PC-3 (cell line): ENCODE results near the gene GRIK5. TPM values are rescaled to one million over a fixed set of nuclear protein-coding genes. Genes with fewer than 3 reads are reported as not detected.

Experiments
- ATAC-seq: fragments of 200-7000 bp; cut with Tn5 transposase; 2 replicates; pipeline ENCODE4 v1.9.1; 2020; ENCODE audit warnings: mild to moderate bottlenecking, moderate library complexity
- BruUV-seq: library from RNA; stranded (reverse); fragments of 400-500 nt; replicated peaks from 2 replicates; lab custom pipeline; 2021; lab: Mats Ljungman, UMichigan
- CTCF ChIA-PET: fragments of 300-600 bp; sonication (Branson Sonifier 250); formaldehyde crosslinking; loops from one replicate; lab custom pipeline; 2022; ENCODE audit warnings: antibody characterized with exemption; lab: Charles Lee
- POLR2A ChIA-PET: fragments of 300-600 bp; sonication (Branson Sonifier 250); formaldehyde crosslinking; loops from one replicate; lab custom pipeline; 2022; ENCODE audit warnings: antibody characterized with exemption; ENCODE audit not compliant: unreplicated experiment; lab: Charles Lee
- DNase-seq: peaks from one replicate; pipeline ENCODE4 v3.0.0-alpha.2; 2015
- H2AFZ ChIP-seq: fragments of 300-600 bp; sonication (generic); 2 replicates; pipeline ENCODE4 v1.6.0; 2016; ENCODE audit warnings: antibody characterized with exemption, low read length
- H3F3A ChIP-seq: fragments of 300-600 bp; sonication (generic); one replicate; pipeline ENCODE4 v1.6.0; 2017; ENCODE audit warnings: antibody characterized with exemption, low read length, control low read depth, mild to moderate bottlenecking; ENCODE audit not compliant: unreplicated experiment
- H3K27ac ChIP-seq: fragments of 300-600 bp; sonication (generic); 2 replicates; pipeline ENCODE4 v1.5.1; 2016; ENCODE audit warnings: mild to moderate bottlenecking, low read length
- H3K27me3 ChIP-seq: fragments of 300-600 bp; sonication (generic); 2 replicates; pipeline ENCODE4 v1.6.1; 2016; ENCODE audit warnings: low read length, mixed read lengths
- H3K36me3 ChIP-seq: fragments of 300-600 bp; sonication (generic); 2 replicates; pipeline ENCODE4 v1.6.1; 2016; ENCODE audit warnings: low read depth, mixed run types, low read length, mixed read lengths
- H3K4me1 ChIP-seq: fragments of 300-600 bp; sonication (generic); 2 replicates; pipeline ENCODE4 v1.5.1; 2016; ENCODE audit warnings: low read length; ENCODE audit not compliant: insufficient read depth
- H3K4me2 ChIP-seq: fragments of 300-600 bp; sonication (generic); 2 replicates; pipeline ENCODE4 v1.6.0; 2016; ENCODE audit warnings: low read length
- H3K4me3 ChIP-seq: fragments of 300-600 bp; sonication (generic); 2 replicates; pipeline ENCODE4 v1.5.1; 2016; ENCODE audit warnings: mild to moderate bottlenecking, low read length, mixed read lengths
- H3K79me2 ChIP-seq: fragments of 300-600 bp; sonication (generic); 2 replicates; pipeline ENCODE4 v1.6.1; 2017; ENCODE audit warnings: low read length, mixed read lengths
- H3K9ac ChIP-seq: fragments of 300-600 bp; sonication (generic); 2 replicates; pipeline ENCODE4 v1.6.0; 2016; ENCODE audit warnings: mild to moderate bottlenecking, low read length
- H3K9me2 ChIP-seq: fragments of 300-600 bp; sonication (generic); replicated peaks from 2 replicates; pipeline ENCODE4 v1.6.1; 2016; ENCODE audit warnings: mixed run types, low read length, mixed read lengths
- H3K9me3 ChIP-seq: fragments of 300-600 bp; sonication (generic); 2 replicates; pipeline ENCODE4 v1.6.1; 2016; ENCODE audit warnings: low read length, mixed read lengths
- H4K20me1 ChIP-seq: fragments of 300-600 bp; sonication (generic); 2 replicates; pipeline ENCODE4 v1.6.1; 2016; ENCODE audit warnings: low read length, mixed read lengths
- CTCF ChIP-seq: fragments of 300-600 bp; sonication (generic); conservative IDR thresholded peaks from 2 replicates; pipeline ENCODE4 v1.5.1; 2017; ENCODE audit warnings: antibody characterized with exemption, low read depth, mild to moderate bottlenecking, low read length
- EZH2 ChIP-seq: fragments of 300-600 bp; sonication (generic); IDR thresholded peaks from one replicate; pipeline ENCODE4 v1.6.1; 2017; ENCODE audit warnings: antibody characterized with exemption, mild to moderate bottlenecking, low read length; ENCODE audit not compliant: unreplicated experiment
- EZH2phosphoT487 ChIP-seq: fragments of 300-600 bp; sonication (generic); IDR thresholded peaks from 2 replicates; pipeline ENCODE4 v1.6.1; 2018; ENCODE audit warnings: mild to moderate bottlenecking, antibody characterized with exemption, low read length, borderline replicate concordance
- intact Hi-C: fragments of 100-400 bp; cut with micrococcal nuclease; formaldehyde crosslinking; loops from 2 replicates; pipeline ENCODE4 v1.9.0; 2023
- total RNA-seq: library from RNA; depleted of rRNA; stranded (reverse); fragments of >200 nt; gene quantifications from 2 replicates; pipeline ENCODE4 v1.2.3, GENCODE V29; 2014

GRIK5 gene
- total RNA-seq, 1 experiment from 2014 or later, result not detected

DNA sequence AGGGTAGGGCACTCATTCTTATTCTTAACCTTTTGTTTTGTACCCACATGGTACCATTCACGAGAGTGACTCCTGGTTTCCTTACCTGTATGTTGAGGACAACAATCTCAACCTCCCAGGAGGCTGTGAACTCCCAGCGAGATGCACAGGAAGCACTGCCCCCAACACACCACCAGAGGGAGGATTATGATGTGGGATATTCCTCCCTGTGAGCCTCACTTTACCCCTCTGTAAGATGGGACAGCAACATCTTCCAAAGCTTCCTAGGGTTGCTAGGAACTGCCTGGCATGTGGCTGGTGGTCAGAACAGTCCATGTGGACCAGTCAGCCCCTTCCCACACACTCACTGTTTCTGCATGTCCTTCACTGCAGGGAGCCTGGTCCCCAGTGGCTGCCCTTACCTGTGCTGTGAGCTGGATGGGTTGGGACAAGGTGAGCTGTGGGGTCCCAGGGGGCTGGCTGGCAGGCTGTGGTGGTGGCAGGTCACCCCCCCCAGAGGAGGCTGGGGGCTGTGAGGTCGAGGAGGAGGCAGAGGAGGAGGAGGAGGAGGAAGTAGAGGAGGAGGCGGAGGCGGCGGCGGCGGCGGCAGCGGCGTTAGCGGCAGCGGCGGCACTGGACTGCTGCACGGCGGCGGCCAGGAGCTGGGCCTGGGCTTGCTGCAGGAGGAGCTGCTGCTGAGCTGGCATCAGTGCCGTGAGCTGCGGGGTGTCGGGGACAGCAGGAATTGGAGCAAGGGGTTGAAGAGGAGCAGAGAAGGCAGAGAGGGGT is 46.5 kb upstream of the GRIK5 start:
- no TSS peak for BruUV-seq
- POLR2A ChIA-PET, result no interaction called here
- intact Hi-C loops, result no loop called here
- no peak overlapping the region for H3K4me3 ChIP-seq
- no peaks in the 10 kb centered on the region for H3K9me2 ChIP-seq
- no peaks in the 10 kb centered on the region for H3K36me3 ChIP-seq
- no peak for TF ChIP-seq EZH2
- no peak for TF ChIP-seq EZH2phosphoT487
- TF ChIP-seq CTCF, result no peak
- H3F3A ChIP-seq, result no peaks in the 10 kb centered on the region
- H3K27ac ChIP-seq, result no peak overlapping the region
- no peaks in the 10 kb centered on the region for H3K9me3 ChIP-seq
- no peaks in the 10 kb centered on the region for H4K20me1 ChIP-seq
- ATAC-seq (no peak), DNase-seq (no peak)
- H3K9ac ChIP-seq, result no peak overlapping the region
- peaks cover 40% of the 10 kb centered on the region for H3K4me1 ChIP-seq
- H3K27me3 ChIP-seq, result no peaks in the 10 kb centered on the region
- no peaks in the 10 kb centered on the region for H3K79me2 ChIP-seq
- no peak overlapping the region for H2AFZ ChIP-seq
- CTCF ChIA-PET, result no interaction called here
- H3K4me2 ChIP-seq, result no peak overlapping the region

DNA sequence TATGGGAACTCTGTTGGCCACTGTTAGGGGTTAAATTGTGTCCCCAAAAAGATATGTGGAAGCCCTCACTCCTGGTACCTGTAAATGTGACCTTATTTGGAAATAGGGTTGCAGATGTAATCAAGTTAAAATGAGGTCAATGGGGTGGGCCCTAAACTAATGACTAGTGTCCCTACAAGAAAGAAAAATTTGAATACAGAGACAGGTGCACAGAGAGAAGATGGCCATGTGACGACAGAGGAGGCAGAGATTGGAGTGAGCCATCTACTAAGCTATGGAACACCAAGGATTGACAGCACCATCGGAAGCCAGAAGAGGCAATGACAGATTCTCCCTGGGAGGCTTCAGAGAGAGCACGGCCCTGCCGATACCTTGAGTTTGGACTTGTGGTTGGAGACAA is 45.7 kb upstream of the GRIK5 start:
- H3K9me3 ChIP-seq, result no peaks in the 10 kb centered on the region
- H3K36me3 ChIP-seq, result no peaks in the 10 kb centered on the region
- no peaks in the 10 kb centered on the region for H3F3A ChIP-seq
- H3K4me2 ChIP-seq, result no peak overlapping the region
- ChIA-PET CTCF (no interaction called here), POLR2A (no interaction called here)
- no peak overlapping the region for H3K9ac ChIP-seq
- no TSS peak for BruUV-seq
- no peaks in the 10 kb centered on the region for H3K79me2 ChIP-seq
- no peak overlapping the region for H3K27ac ChIP-seq
- H3K27me3 ChIP-seq, result no peaks in the 10 kb centered on the region
- intact Hi-C loops, result no loop called here
- no peak for DNase-seq
- no peak overlapping the region for H2AFZ ChIP-seq
- H3K4me1 ChIP-seq, result peaks cover 34% of the 10 kb centered on the region
- H3K9me2 ChIP-seq, result no peaks in the 10 kb centered on the region
- TF ChIP-seq EZH2phosphoT487 (no peak), EZH2 (no peak), CTCF (no peak)
- no peaks in the 10 kb centered on the region for H4K20me1 ChIP-seq
- ATAC-seq, result no peak
- H3K4me3 ChIP-seq, result no peak overlapping the region

- H3K4me2 ChIP-seq, result no peak overlapping the region
- H3K79me2 ChIP-seq, result no peaks in the 10 kb centered on the region
- H3K27me3 ChIP-seq, result no peaks in the 10 kb centered on the region
- no TSS peak for BruUV-seq
- no peaks in the 10 kb centered on the region for H3K9me3 ChIP-seq
- no peak overlapping the region for H3K9ac ChIP-seq
- peaks cover 34% of the 10 kb centered on the region for H3K4me1 ChIP-seq
- no peak for DNase-seq
- no peaks in the 10 kb centered on the region for H4K20me1 ChIP-seq
- H3K36me3 ChIP-seq, result no peaks in the 10 kb centered on the region
- no peak overlapping the region for H2AFZ ChIP-seq
- no peak overlapping the region for H3K27ac ChIP-seq
- ChIA-PET CTCF (no interaction called here), POLR2A (interaction anchor here (0.6 kb wide), 1 partner anchor 8 kb away, joined by 4 read pairs; no protein-coding TSS in a partner anchor)
- no peaks in the 10 kb centered on the region for H3F3A ChIP-seq
- intact Hi-C loops, result no loop called here
- no peak for ATAC-seq
- H3K9me2 ChIP-seq, result no peaks in the 10 kb centered on the region
- TF ChIP-seq CTCF (no peak), EZH2phosphoT487 (no peak), EZH2 (no peak)
- H3K4me3 ChIP-seq, result no peak overlapping the region
These were observed 45.2 kb upstream of the GRIK5 start for GRCh38 chr19:42115219-42115618.
